ENCODE results near the gene SHC2.
"Not testable (repeated sequence)": the region's sequence is repeated elsewhere in the genome, so short reads cannot be mapped to it uniquely, and the experiment has no call there.

The SHC2 gene

GRCh38 chr19:430701-431100 lies 30.1 kb downstream of the SHC2 start:
- H3K27me3 ChIP-seq (ENCODE audit: insufficient read depth, low read length): no peaks in the 10 kb centered on the region; the same call in 1 of the 2 replicates
- TF ChIP-seq EZH2 (IDR thresholded peaks at IDR 0.05; ENCODE audit: borderline replicate concordance, low read length) (no peak), CTCF (IDR thresholded peaks at IDR 0.05; ENCODE audit: low read length) (no peak)
- no peak overlapping the region for H3K9ac ChIP-seq (ENCODE audit: low read length)
- no peak overlapping the region for H3K27ac ChIP-seq (ENCODE audit: low read depth, low read length, poor library complexity, severe bottlenecking)
- H3K4me1 ChIP-seq (ENCODE audit: insufficient read depth, low read length, severe bottlenecking): no peaks in the 10 kb centered on the region
- no peak overlapping the region for H2AFZ ChIP-seq (ENCODE audit: low read length)
- no peaks in the 10 kb centered on the region for H3K9me2 ChIP-seq (ENCODE audit: low read depth, low read length)
- no peaks in the 10 kb centered on the region for H4K20me1 ChIP-seq (ENCODE audit: insufficient read depth, low read length)
- no peak overlapping the region for H3K4me3 ChIP-seq (ENCODE audit: low read depth, low read length, poor library complexity, severe bottlenecking)
- H3K4me2 ChIP-seq (ENCODE audit: low read length): no peak overlapping the region
- H3K9me3 ChIP-seq (ENCODE audit: low read length): no peaks in the 10 kb centered on the region
- no peaks in the 10 kb centered on the region for H3K79me2 ChIP-seq (ENCODE audit: insufficient read depth, low read length)
- H3K36me3 ChIP-seq (ENCODE audit: insufficient read depth, low read length): no peaks in the 10 kb centered on the region
- H3F3A ChIP-seq (ENCODE audit: insufficient read depth, low read length): no peaks in the 10 kb centered on the region

- no peaks in the 10 kb centered on the region for H3K9me3 ChIP-seq (ENCODE audit: low read length)
- no peak overlapping the region for H3K27ac ChIP-seq (ENCODE audit: low read depth, low read length, poor library complexity, severe bottlenecking)
- H2AFZ ChIP-seq (ENCODE audit: low read length): no peak overlapping the region
- no peak overlapping the region for H3K4me2 ChIP-seq (ENCODE audit: low read length)
- no peak overlapping the region for H3K9ac ChIP-seq (ENCODE audit: low read length)
- H3K79me2 ChIP-seq (ENCODE audit: insufficient read depth, low read length): no peaks in the 10 kb centered on the region
- H3K9me2 ChIP-seq (ENCODE audit: low read depth, low read length): no peaks in the 10 kb centered on the region
- H3F3A ChIP-seq (ENCODE audit: insufficient read depth, low read length): no peaks in the 10 kb centered on the region
- no peaks in the 10 kb centered on the region for H3K36me3 ChIP-seq (ENCODE audit: insufficient read depth, low read length)
- no peaks in the 10 kb centered on the region for H3K4me1 ChIP-seq (ENCODE audit: insufficient read depth, low read length, severe bottlenecking)
- H3K27me3 ChIP-seq (ENCODE audit: insufficient read depth, low read length): no peaks in the 10 kb centered on the region
- no peak for TF ChIP-seq CTCF (IDR thresholded peaks at IDR 0.05; ENCODE audit: low read length)
- no peak for TF ChIP-seq EZH2 (IDR thresholded peaks at IDR 0.05; ENCODE audit: borderline replicate concordance, low read length)
- H4K20me1 ChIP-seq (ENCODE audit: insufficient read depth, low read length): no peaks in the 10 kb centered on the region
- H3K4me3 ChIP-seq (ENCODE audit: low read depth, low read length, poor library complexity, severe bottlenecking): no peak overlapping the region
Measured at GRCh38 chr19:428149-428548, 32.7 kb downstream of the SHC2 start.

GRCh38 chr19:427675-428074 lies 33.2 kb downstream of the SHC2 start:
- H3K4me3 ChIP-seq (ENCODE audit: low read depth, low read length, poor library complexity, severe bottlenecking); H3K9me2 ChIP-seq (ENCODE audit: low read depth, low read length); H3K27ac ChIP-seq (ENCODE audit: low read depth, low read length, poor library complexity, severe bottlenecking); H3K27me3 ChIP-seq (ENCODE audit: insufficient read depth, low read length); H3K9ac ChIP-seq (ENCODE audit: low read length); H3F3A ChIP-seq (ENCODE audit: insufficient read depth, low read length); H3K79me2 ChIP-seq (ENCODE audit: insufficient read depth, low read length); H2AFZ ChIP-seq (ENCODE audit: low read length); H4K20me1 ChIP-seq (ENCODE audit: insufficient read depth, low read length); H3K4me1 ChIP-seq (ENCODE audit: insufficient read depth, low read length, severe bottlenecking); H3K9me3 ChIP-seq (ENCODE audit: low read length); H3K36me3 ChIP-seq (ENCODE audit: insufficient read depth, low read length); H3K4me2 ChIP-seq (ENCODE audit: low read length): not testable (repeated sequence)

GRCh38 chr19:426725-427445 lies 33.9 kb downstream of the SHC2 start:
- H3K4me2 ChIP-seq (ENCODE audit: low read length): no peak overlapping the region
- H3K9me2 ChIP-seq (ENCODE audit: low read depth, low read length): no peaks in the 10 kb centered on the region
- no peaks in the 10 kb centered on the region for H3K4me1 ChIP-seq (ENCODE audit: insufficient read depth, low read length, severe bottlenecking)
- no peaks in the 10 kb centered on the region for H3K9me3 ChIP-seq (ENCODE audit: low read length)
- no peak overlapping the region for H3K9ac ChIP-seq (ENCODE audit: low read length)
- H3K27ac ChIP-seq (ENCODE audit: low read depth, low read length, poor library complexity, severe bottlenecking): no peak overlapping the region
- no peaks in the 10 kb centered on the region for H3K36me3 ChIP-seq (ENCODE audit: insufficient read depth, low read length)
- TF ChIP-seq CTCF (IDR thresholded peaks at IDR 0.05; ENCODE audit: low read length) (no peak), EZH2 (IDR thresholded peaks at IDR 0.05; ENCODE audit: borderline replicate concordance, low read length) (no peak)
- no peaks in the 10 kb centered on the region for H3K79me2 ChIP-seq (ENCODE audit: insufficient read depth, low read length)
- no peak overlapping the region for H2AFZ ChIP-seq (ENCODE audit: low read length)
- no peak overlapping the region for H3K4me3 ChIP-seq (ENCODE audit: low read depth, low read length, poor library complexity, severe bottlenecking)
- H3F3A ChIP-seq (ENCODE audit: insufficient read depth, low read length): no peaks in the 10 kb centered on the region
- H4K20me1 ChIP-seq (ENCODE audit: insufficient read depth, low read length): no peaks in the 10 kb centered on the region
- no peaks in the 10 kb centered on the region for H3K27me3 ChIP-seq (ENCODE audit: insufficient read depth, low read length)
